Measurements from ENCODE around the gene MEF2C.

The MEF2C gene

GRCh38 chr5:88674356-88675167, 208.4 kb downstream of the MEF2C start:
- no peak for DNase-seq (ENCODE audit: low read depth)

- no peak for DNase-seq (ENCODE audit: low read depth)
Observed at GRCh38 chr5:88673253-88674105, 209.5 kb downstream of the MEF2C start.

GRCh38 chr5:88672644-88673252, 210.2 kb downstream of the MEF2C start:
- no peak for DNase-seq (ENCODE audit: low read depth)

- DNase-seq (ENCODE audit: low read depth), result no peak
Observed at GRCh38 chr5:88671505-88672499, 211.2 kb downstream of the MEF2C start.

- no peak for DNase-seq (ENCODE audit: low read depth)
Observed at GRCh38 chr5:88671106-88671504, 211.9 kb downstream of the MEF2C start.

GRCh38 chr5:88670461-88670860, 212.5 kb downstream of the MEF2C start:
- no peak for DNase-seq (ENCODE audit: low read depth)

GRCh38 chr5:88669371-88670050, 213.5 kb downstream of the MEF2C start:
- DNase-seq (ENCODE audit: low read depth), result no peak

GRCh38 chr5:88667496-88668201, 215.3 kb downstream of the MEF2C start:
- DNase-seq (ENCODE audit: low read depth), result no peak
